ENCODE measurements around the gene FBLN1.

- TF ChIP-seq CTCF (IDR thresholded peaks at IDR 0.05; ENCODE audit: low read depth, low read length) (no peak), EZH2phosphoT487 (IDR thresholded peaks at IDR 0.05; ENCODE audit: low read depth) (no peak)
These were observed 83.4 kb downstream of the FBLN1 start for GRCh38 chr22:45585946-45586540.
